Liver (tissue), 9 donors: ENCODE data around the gene EDNRA. TPM values are rescaled to one million over a fixed set of nuclear protein-coding genes. Genes with fewer than 3 reads are reported as not detected.

Experiments
- DNase-seq: peaks from one replicate; pipeline ENCODE4 v3.0.0-alpha.2; 2017; ENCODE audit warnings: low spot score
- H3K27ac ChIP-seq, 2 donors: one replicate each; pipeline ENCODE4 v1.7.0; 2013; ENCODE audit warnings: inconsistent platforms in 2 of 2, low read length in 2 of 2, control low read depth in 1 of 2, low read depth in 1 of 2, mild to moderate bottlenecking in 1 of 2
- H3K27me3 ChIP-seq, 4 donors: one replicate each; pipeline versions ENCODE4 v1.6.1 to v1.7.0; 2013; ENCODE audit warnings: low read length in 3 of 4, inconsistent platforms in 1 of 4, mild to moderate bottlenecking in 1 of 4, moderate library complexity in 1 of 4; ENCODE audit not compliant: control insufficient read depth in 4 of 4, insufficient read depth in 4 of 4
- H3K36me3 ChIP-seq, 4 donors: one replicate each; pipeline versions ENCODE4 v1.6.1 to v1.7.0; 2013; ENCODE audit warnings: low read length in 3 of 4, mild to moderate bottlenecking in 3 of 4, low read depth in 1 of 4, moderate library complexity in 1 of 4; ENCODE audit not compliant: control insufficient read depth in 4 of 4, insufficient read depth in 3 of 4
- H3K4me1 ChIP-seq, 4 donors: one replicate each; pipeline versions ENCODE4 v1.6.1 to v1.7.0; 2013; ENCODE audit warnings: low read length in 3 of 4, mild to moderate bottlenecking in 3 of 4, moderate library complexity in 1 of 4; ENCODE audit not compliant: control insufficient read depth in 4 of 4, insufficient read depth in 4 of 4
- H3K4me3 ChIP-seq, 3 donors: one replicate each; pipeline versions ENCODE4 v1.6.1 to v1.7.0; 2013; ENCODE audit warnings: low read length in 3 of 3, control low read depth in 1 of 3, low read depth in 1 of 3, mild to moderate bottlenecking in 1 of 3
- H3K9ac ChIP-seq, 2 donors: one replicate each; pipeline ENCODE4 v1.7.0; 2013; ENCODE audit warnings: low read length in 2 of 2, mild to moderate bottlenecking in 2 of 2, moderate library complexity in 2 of 2, control low read depth in 1 of 2, low read depth in 1 of 2
- H3K9me3 ChIP-seq, 4 donors: one replicate each; pipeline versions ENCODE4 v1.6.1 to v1.7.0; 2013; ENCODE audit warnings: low read length in 3 of 4; ENCODE audit not compliant: control insufficient read depth in 4 of 4
- EGR1 ChIP-seq, 2 donors: IDR thresholded peaks; 2 replicates each; pipeline ENCODE4 v1.6.1; 2016 to 2018; ENCODE audit warnings: antibody characterized with exemption in 2 of 2, low read depth in 2 of 2
- FOXA1 ChIP-seq: IDR thresholded peaks from 2 replicates; pipeline ENCODE4 v1.6.1; 2016; ENCODE audit warnings: antibody characterized with exemption
- FOXA2 ChIP-seq: IDR thresholded peaks from 2 replicates; pipeline ENCODE4 v1.6.1; 2016; ENCODE audit warnings: antibody characterized with exemption
- GABPA ChIP-seq, 2 donors: IDR thresholded peaks in 1 of 2; conservative IDR thresholded peaks in 1 of 2; 2 replicates each; pipeline ENCODE4 v1.6.1; 2016; ENCODE audit warnings: antibody characterized with exemption in 2 of 2, mild to moderate bottlenecking in 1 of 2, moderate library complexity in 1 of 2
- HNF4A ChIP-seq, 2 donors: conservative IDR thresholded peaks; 2 replicates each; pipeline ENCODE4 v1.6.1; 2016; ENCODE audit warnings: antibody characterized with exemption in 2 of 2, mild to moderate bottlenecking in 2 of 2
- HNF4G ChIP-seq: IDR thresholded peaks from 2 replicates; pipeline ENCODE4 v1.6.1; 2016; ENCODE audit warnings: antibody characterized with exemption
- JUND ChIP-seq, 2 donors: IDR thresholded peaks; 2 replicates each; pipeline ENCODE4 v1.6.1; 2016; ENCODE audit warnings: antibody characterized with exemption in 2 of 2
- NR2F2 ChIP-seq: IDR thresholded peaks from 2 replicates; pipeline ENCODE4 v1.6.1; 2016; ENCODE audit warnings: antibody characterized with exemption
- RAD21 ChIP-seq, 2 donors: IDR thresholded peaks; 2 replicates each; pipeline ENCODE4 v1.6.1; 2016; ENCODE audit warnings: antibody characterized with exemption in 2 of 2, mild to moderate bottlenecking in 2 of 2
- RXRA ChIP-seq, 2 donors: IDR thresholded peaks; 2 replicates each; pipeline ENCODE4 v1.6.1; 2017 to 2018; ENCODE audit warnings: antibody characterized with exemption in 2 of 2, mild to moderate bottlenecking in 1 of 2
- SP1 ChIP-seq: IDR thresholded peaks from 2 replicates; pipeline ENCODE4 v1.6.1; 2018; ENCODE audit warnings: antibody characterized with exemption, mild to moderate bottlenecking
- TAF1 ChIP-seq: conservative IDR thresholded peaks from 2 replicates; pipeline ENCODE4 v1.6.1; 2016; ENCODE audit warnings: antibody characterized with exemption, mild to moderate bottlenecking
- YY1 ChIP-seq: IDR thresholded peaks from 2 replicates; pipeline ENCODE4 v1.6.1; 2016; ENCODE audit warnings: antibody characterized with exemption, mild to moderate bottlenecking
- WGBS: extraction: QIAGEN DNeasy Blood & Tissue Kit; methylation state at CpG from one replicate; pipeline ENCODE4 v1.1.7; 2013; 5-methylcytosine and 5-hydroxymethylcytosine counted together
- polyA plus RNA-seq, 2 donors: library from polyadenylated mRNA; stranded (reverse) in 1 of 2; unstranded in 1 of 2; fragments of 200-250 nt in 1 of 2; fragments of >200 nt in 1 of 2; fragmentation: Nextera tagmentation in 1 of 2; extraction: Ambion mirVana in 1 of 2; gene quantifications; one replicate each; pipeline versions ENCODE4 v1.2.1 to v1.2.3, GENCODE V29; 2013 to 2015
- total RNA-seq, 2 donors: library from RNA; depleted of rRNA; stranded (reverse); fragments of >200 nt; gene quantifications; one replicate each; pipeline ENCODE4 v1.2.3, GENCODE V29; 2014
- TF ChIP-seq, protein P1 (sequence below): IDR thresholded peaks from 2 replicates; pipeline ENCODE4 v1.6.1; 2016; ENCODE audit warnings: antibody characterized with exemption
- TF ChIP-seq, protein P2 (sequence below): IDR thresholded peaks from 2 replicates; pipeline ENCODE4 v1.6.1; 2016; ENCODE audit warnings: antibody characterized with exemption
- TF ChIP-seq, protein P3 (sequence below): IDR thresholded peaks from 2 replicates; pipeline ENCODE4 v1.6.1; 2016; ENCODE audit warnings: antibody characterized with exemption
- TF ChIP-seq, protein P4 (sequence below): fragments of 150-350 bp; IDR thresholded peaks from 2 replicates; pipeline ENCODE4 v1.5.1; 2017; ENCODE audit warnings: improper control_type of control experiment, low read depth, low read length; ENCODE audit not compliant: missing input control
- TF ChIP-seq, protein P5 (sequence below): IDR thresholded peaks from 2 replicates; pipeline ENCODE4 v1.6.1; 2016; ENCODE audit warnings: antibody characterized with exemption, mild to moderate bottlenecking
- donor health status: healthy.
- donor health status: healthy.
- donor health status: healthy.
- donor health status: healthy.
- donor health status: healthy.

EDNRA gene
- total and polyA plus RNA-seq, 4 donors, result 0.71 to 6.0 (median 1.1) TPM

DNA sequence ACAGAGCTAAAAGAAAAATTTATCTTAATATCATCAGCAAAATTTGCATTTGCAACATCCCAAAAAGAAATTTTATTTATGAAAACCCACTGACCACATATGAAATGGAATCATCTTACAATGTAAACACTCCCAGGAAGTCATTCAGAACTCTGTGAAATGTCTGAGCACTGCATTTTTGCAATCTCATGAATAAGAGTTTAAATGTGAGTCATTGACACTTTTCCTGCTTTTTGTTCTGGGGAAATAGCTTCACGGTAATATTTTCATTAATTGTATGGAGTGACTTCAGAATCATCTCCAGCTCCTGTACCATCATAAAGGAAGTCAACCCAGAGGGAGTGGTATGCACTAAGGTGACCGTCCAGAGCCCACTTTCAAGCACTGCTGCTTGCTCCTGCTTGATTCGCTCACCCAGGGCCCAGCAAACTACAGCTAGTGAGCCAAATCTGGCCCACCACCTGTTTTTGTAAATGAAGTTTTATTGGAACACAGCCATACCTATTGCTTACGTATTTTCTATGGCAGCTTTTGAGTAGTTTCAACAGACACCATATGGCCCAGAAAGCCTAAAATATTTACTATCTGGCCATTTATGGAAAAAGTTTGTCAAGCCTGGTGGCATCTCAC is 17.2 kb downstream of the EDNRA start:
- H3K27ac ChIP-seq, result no peak overlapping the region

DNA sequence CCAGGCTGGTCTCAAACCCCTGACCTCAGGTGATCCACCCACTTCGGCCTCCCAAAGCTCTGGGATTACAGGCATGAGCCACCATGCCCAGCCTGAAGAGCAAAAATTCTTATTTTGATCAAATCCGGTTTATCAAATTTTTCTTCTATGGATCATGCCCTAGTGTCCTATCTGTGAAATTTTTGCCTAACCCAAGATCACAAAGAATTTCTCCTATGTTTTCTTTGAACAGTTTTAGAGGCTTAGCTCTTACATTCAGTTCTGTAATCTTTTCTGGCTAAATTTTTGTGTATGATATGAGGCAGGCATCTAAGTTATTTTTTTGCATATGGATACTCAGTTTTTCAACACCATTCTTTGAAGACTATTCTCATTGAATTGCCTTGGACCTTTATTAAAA is 27.4 kb downstream of the EDNRA start:
- 79% methylated on average over 2 of the region's 2 CpGs for WGBS
- TF ChIP-seq HNF4A (conservative IDR thresholded peaks at IDR 0.05) (no peak), YY1 (no peak), TAF1 (no peak), JUND (IDR thresholded peaks at IDR 0.05) (no peak), NR2F2 (no peak), RAD21 (IDR thresholded peaks at IDR 0.05) (no peak), HNF4G (no peak), GABPA (IDR thresholded peaks at IDR 0.05 in 1 of 2, conservative IDR thresholded peaks at IDR 0.05 in 1 of 2) (no peak), EGR1 (IDR thresholded peaks at IDR 0.05; ENCODE audit: low read depth in 2 of 2) (no peak), FOXA2 (no peak), SP1 (no peak), FOXA1 (no peak), RXRA (IDR thresholded peaks at IDR 0.05) (no peak)
- TF ChIP-seq, protein P1, sequence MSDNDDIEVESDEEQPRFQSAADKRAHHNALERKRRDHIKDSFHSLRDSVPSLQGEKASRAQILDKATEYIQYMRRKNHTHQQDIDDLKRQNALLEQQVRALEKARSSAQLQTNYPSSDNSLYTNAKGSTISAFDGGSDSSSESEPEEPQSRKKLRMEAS, result no peak
- TF ChIP-seq, protein P2, sequence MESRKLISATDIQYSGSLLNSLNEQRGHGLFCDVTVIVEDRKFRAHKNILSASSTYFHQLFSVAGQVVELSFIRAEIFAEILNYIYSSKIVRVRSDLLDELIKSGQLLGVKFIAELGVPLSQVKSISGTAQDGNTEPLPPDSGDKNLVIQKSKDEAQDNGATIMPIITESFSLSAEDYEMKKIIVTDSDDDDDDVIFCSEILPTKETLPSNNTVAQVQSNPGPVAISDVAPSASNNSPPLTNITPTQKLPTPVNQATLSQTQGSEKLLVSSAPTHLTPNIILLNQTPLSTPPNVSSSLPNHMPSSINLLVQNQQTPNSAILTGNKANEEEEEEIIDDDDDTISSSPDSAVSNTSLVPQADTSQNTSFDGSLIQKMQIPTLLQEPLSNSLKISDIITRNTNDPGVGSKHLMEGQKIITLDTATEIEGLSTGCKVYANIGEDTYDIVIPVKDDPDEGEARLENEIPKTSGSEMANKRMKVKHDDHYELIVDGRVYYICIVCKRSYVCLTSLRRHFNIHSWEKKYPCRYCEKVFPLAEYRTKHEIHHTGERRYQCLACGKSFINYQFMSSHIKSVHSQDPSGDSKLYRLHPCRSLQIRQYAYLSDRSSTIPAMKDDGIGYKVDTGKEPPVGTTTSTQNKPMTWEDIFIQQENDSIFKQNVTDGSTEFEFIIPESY, result no peak
- TF ChIP-seq, protein P3, sequence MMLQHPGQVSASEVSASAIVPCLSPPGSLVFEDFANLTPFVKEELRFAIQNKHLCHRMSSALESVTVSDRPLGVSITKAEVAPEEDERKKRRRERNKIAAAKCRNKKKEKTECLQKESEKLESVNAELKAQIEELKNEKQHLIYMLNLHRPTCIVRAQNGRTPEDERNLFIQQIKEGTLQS, result no peak
- TF ChIP-seq, protein P4, sequence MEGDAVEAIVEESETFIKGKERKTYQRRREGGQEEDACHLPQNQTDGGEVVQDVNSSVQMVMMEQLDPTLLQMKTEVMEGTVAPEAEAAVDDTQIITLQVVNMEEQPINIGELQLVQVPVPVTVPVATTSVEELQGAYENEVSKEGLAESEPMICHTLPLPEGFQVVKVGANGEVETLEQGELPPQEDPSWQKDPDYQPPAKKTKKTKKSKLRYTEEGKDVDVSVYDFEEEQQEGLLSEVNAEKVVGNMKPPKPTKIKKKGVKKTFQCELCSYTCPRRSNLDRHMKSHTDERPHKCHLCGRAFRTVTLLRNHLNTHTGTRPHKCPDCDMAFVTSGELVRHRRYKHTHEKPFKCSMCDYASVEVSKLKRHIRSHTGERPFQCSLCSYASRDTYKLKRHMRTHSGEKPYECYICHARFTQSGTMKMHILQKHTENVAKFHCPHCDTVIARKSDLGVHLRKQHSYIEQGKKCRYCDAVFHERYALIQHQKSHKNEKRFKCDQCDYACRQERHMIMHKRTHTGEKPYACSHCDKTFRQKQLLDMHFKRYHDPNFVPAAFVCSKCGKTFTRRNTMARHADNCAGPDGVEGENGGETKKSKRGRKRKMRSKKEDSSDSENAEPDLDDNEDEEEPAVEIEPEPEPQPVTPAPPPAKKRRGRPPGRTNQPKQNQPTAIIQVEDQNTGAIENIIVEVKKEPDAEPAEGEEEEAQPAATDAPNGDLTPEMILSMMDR, result no peak
- TF ChIP-seq, protein P5, sequence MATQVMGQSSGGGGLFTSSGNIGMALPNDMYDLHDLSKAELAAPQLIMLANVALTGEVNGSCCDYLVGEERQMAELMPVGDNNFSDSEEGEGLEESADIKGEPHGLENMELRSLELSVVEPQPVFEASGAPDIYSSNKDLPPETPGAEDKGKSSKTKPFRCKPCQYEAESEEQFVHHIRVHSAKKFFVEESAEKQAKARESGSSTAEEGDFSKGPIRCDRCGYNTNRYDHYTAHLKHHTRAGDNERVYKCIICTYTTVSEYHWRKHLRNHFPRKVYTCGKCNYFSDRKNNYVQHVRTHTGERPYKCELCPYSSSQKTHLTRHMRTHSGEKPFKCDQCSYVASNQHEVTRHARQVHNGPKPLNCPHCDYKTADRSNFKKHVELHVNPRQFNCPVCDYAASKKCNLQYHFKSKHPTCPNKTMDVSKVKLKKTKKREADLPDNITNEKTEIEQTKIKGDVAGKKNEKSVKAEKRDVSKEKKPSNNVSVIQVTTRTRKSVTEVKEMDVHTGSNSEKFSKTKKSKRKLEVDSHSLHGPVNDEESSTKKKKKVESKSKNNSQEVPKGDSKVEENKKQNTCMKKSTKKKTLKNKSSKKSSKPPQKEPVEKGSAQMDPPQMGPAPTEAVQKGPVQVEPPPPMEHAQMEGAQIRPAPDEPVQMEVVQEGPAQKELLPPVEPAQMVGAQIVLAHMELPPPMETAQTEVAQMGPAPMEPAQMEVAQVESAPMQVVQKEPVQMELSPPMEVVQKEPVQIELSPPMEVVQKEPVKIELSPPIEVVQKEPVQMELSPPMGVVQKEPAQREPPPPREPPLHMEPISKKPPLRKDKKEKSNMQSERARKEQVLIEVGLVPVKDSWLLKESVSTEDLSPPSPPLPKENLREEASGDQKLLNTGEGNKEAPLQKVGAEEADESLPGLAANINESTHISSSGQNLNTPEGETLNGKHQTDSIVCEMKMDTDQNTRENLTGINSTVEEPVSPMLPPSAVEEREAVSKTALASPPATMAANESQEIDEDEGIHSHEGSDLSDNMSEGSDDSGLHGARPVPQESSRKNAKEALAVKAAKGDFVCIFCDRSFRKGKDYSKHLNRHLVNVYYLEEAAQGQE, result no peak

More for the DNA sequence above, 17.2 kb downstream of the EDNRA start:
- no peak overlapping the region for H3K4me3 ChIP-seq
- H3K9me3 ChIP-seq, result no peaks in the 10 kb centered on the region
- no peaks in the 10 kb centered on the region for H3K27me3 ChIP-seq
- H3K36me3 ChIP-seq, result no peaks in the 10 kb centered on the region
- DNase-seq, result no peak
- no peak overlapping the region for H3K9ac ChIP-seq
- 73% methylated on average over 4 of the region's 4 CpGs for WGBS
- TF ChIP-seq RAD21 (IDR thresholded peaks at IDR 0.05) (no peak), TAF1 (no peak), EGR1 (IDR thresholded peaks at IDR 0.05; ENCODE audit: low read depth in 2 of 2) (no peak)
- TF ChIP-seq, protein P3, result no peak
- no peaks in the 10 kb centered on the region for H3K4me1 ChIP-seq

More for the DNA sequence above, 27.4 kb downstream of the EDNRA start:
- DNase-seq, result no peak
- Histone ChIP-seq H3K4me1 (no peaks in the 10 kb centered on the region), H3K36me3 (no peaks in the 10 kb centered on the region), H3K4me3 (no peak overlapping the region), H3K27ac (no peak overlapping the region), H3K9me3 (no peaks in the 10 kb centered on the region), H3K9ac (no peak overlapping the region), H3K27me3 (no peaks in the 10 kb centered on the region)
